Small intestine (tissue), 7 donors: Measurements from ENCODE around the gene CHPT1. TPM values are rescaled to one million over a fixed set of nuclear protein-coding genes. Genes with fewer than 3 reads are reported as not detected.
"Not testable (repeated sequence)": the region's sequence is repeated elsewhere in the genome, so short reads cannot be mapped to it uniquely, and the experiment has no call there.

Experiments used
- DNase-seq, 2 donors: peaks; one replicate each; pipeline versions ENCODE4 v3.0.0 to v3.0.0-alpha.2; 2013
- FAIRE-seq: peaks from 2 replicates; lab custom pipeline; 2012; peaks lifted over from hg19 to GRCh38; lab: Jason Lieb, UNC
- H3K27ac ChIP-seq, 3 donors: one replicate each; pipeline ENCODE4 v1.5.1; 2013; ENCODE audit warnings: low read length in 2 of 3, mild to moderate bottlenecking in 2 of 3, control low read depth in 1 of 3, inconsistent platforms in 1 of 3, low read depth in 1 of 3, moderate library complexity in 1 of 3
- H3K27me3 ChIP-seq, 3 donors: one replicate each; pipeline ENCODE4 v1.6.1; 2013; ENCODE audit warnings: low read length in 3 of 3, inconsistent platforms in 1 of 3; ENCODE audit not compliant: control insufficient read depth in 3 of 3, insufficient read depth in 3 of 3
- H3K36me3 ChIP-seq, 3 donors: one replicate each; pipeline ENCODE4 v1.6.1; 2013; ENCODE audit warnings: low read length in 3 of 3, inconsistent platforms in 1 of 3, low read depth in 1 of 3, mild to moderate bottlenecking in 1 of 3, moderate library complexity in 1 of 3; ENCODE audit not compliant: control insufficient read depth in 3 of 3, insufficient read depth in 2 of 3
- H3K4me1 ChIP-seq, 3 donors: one replicate each; pipeline ENCODE4 v1.6.1; 2013; ENCODE audit warnings: low read length in 2 of 3, inconsistent platforms in 1 of 3, low read depth in 1 of 3, mild to moderate bottlenecking in 1 of 3, moderate library complexity in 1 of 3; ENCODE audit not compliant: control insufficient read depth in 3 of 3, insufficient read depth in 2 of 3
- H3K4me3 ChIP-seq, 3 donors: one replicate each; pipeline ENCODE4 v1.5.1; 2013; ENCODE audit warnings: low read length in 3 of 3, control low read depth in 1 of 3, inconsistent platforms in 1 of 3, low read depth in 1 of 3, mild to moderate bottlenecking in 1 of 3, moderate library complexity in 1 of 3
- H3K9me3 ChIP-seq, 2 donors: one replicate each; pipeline ENCODE4 v1.6.1; 2013; ENCODE audit warnings: low read depth in 1 of 2, low read length in 1 of 2; ENCODE audit not compliant: control insufficient read depth in 2 of 2, insufficient read depth in 1 of 2
- WGBS, 3 donors: extraction: QIAGEN DNeasy Blood & Tissue Kit; methylation state at CpG; one replicate each; pipeline ENCODE4 v1.1.7; 2013; 5-methylcytosine and 5-hydroxymethylcytosine counted together
- polyA plus RNA-seq, 4 donors: library from polyadenylated mRNA; stranded (reverse) in 3 of 4; unstranded in 1 of 4; fragments of 200-250 nt in 3 of 4; fragments of 120-200 nt in 1 of 4; gene quantifications; one replicate each; pipeline versions ENCODE4 v1.2.1 to v1.2.3, GENCODE V29; 2013
- donor health status: healthy with polysubstance abuse.
- donor health status: control.
- donor health status: control.
- donor health status: Bipolar disorder and iron deficiency.
- donor health status: healthy.

CHPT1 gene
- polyA plus RNA-seq, 4 donors, result 81.9 to 191 (median 130) TPM

DNA sequence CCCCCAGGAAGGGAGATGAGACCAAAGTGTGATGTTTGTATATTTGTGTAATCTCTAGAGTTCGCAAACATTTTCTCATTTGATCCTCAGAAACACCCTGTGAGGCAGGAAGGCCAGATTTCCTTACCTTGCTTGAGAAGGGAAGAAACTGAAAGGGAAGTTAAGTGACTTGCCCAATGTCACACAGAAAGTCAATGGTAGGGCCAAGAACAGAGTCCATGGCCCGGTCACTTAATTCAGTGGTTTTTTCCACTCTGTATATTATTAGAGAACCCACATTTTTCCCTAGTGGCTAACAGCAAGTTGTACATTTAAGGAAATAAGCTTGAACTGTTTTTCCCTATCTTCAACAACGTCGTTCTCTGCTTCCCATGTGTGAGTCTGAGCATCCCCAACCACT, 25.6 kb upstream of the CHPT1 start:
- 80 to 93% (median 87%) methylated on average over 4 of the region's 4 CpGs for WGBS, 3 donors
- H3K4me1 ChIP-seq, result peaks cover 0 to 1% (median 0%) of the 10 kb centered on the region in 3 donors
- no peak for FAIRE-seq
- no peaks in the 10 kb centered on the region for H3K9me3 ChIP-seq
- H3K27me3 ChIP-seq, result no peaks in the 10 kb centered on the region
- no peak overlapping the region for H3K27ac ChIP-seq
- no peak overlapping the region for H3K4me3 ChIP-seq
- no peak for DNase-seq
- H3K36me3 ChIP-seq, result no peaks in the 10 kb centered on the region

DNA sequence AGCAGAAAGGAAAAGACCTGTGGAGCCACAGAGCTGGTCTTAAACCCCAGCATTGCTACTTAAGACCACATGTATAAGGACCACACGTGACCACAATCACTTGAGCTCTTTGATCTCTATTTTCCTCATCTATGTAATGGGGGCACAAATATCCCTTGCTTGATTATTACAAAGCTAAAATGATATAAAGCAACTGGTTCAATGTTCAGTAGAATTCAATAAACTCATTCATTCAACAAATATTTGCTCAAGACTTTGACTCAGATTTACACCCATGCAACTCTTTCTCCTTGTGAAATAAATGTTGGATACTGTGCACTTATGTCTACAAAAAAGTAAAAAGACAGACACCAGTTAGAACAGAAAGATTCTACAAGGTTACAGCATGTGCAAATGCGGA, 21.9 kb upstream of the CHPT1 start:
- no peaks in the 10 kb centered on the region for H3K9me3 ChIP-seq
- WGBS, 3 donors, result 89 to 94% (median 90%) methylated on average over 2 of the region's 2 CpGs
- peaks cover 0 to 1% (median 0%) of the 10 kb centered on the region in 3 donors for H3K4me1 ChIP-seq
- DNase-seq, result no peak
- H3K36me3 ChIP-seq, result no peaks in the 10 kb centered on the region
- no peak overlapping the region for H3K27ac ChIP-seq
- H3K4me3 ChIP-seq, result no peak overlapping the region
- no peaks in the 10 kb centered on the region for H3K27me3 ChIP-seq
- FAIRE-seq, result no peak

GRCh38 chr12:101676497-101676896, 20.9 kb upstream of the CHPT1 start:
- FAIRE-seq, H3K27ac ChIP-seq, DNase-seq, H3K4me3 ChIP-seq, H3K36me3 ChIP-seq, H3K4me1 ChIP-seq, H3K9me3 ChIP-seq, H3K27me3 ChIP-seq: not testable (repeated sequence)
- WGBS, 3 donors, result 32 to 65% (median 58%) methylated on average over 3 of the region's 3 CpGs

GRCh38 chr12:101678081-101678480, 19.4 kb upstream of the CHPT1 start:
- Histone ChIP-seq H3K27me3 (no peaks in the 10 kb centered on the region), H3K36me3 (no peaks in the 10 kb centered on the region), H3K4me1 (no peaks in the 10 kb centered on the region), H3K9me3 (no peaks in the 10 kb centered on the region), H3K27ac (no peak overlapping the region), H3K4me3 (no peak overlapping the region)
- no peak for FAIRE-seq
- DNase-seq, result no peak

GRCh38 chr12:101680240-101680639, 17.2 kb upstream of the CHPT1 start:
- H3K27me3 ChIP-seq, result no peaks in the 10 kb centered on the region
- H3K4me1 ChIP-seq, result no peaks in the 10 kb centered on the region
- FAIRE-seq (no peak), DNase-seq (no peak)
- 81 to 88% (median 85%) methylated on average over 3 of the region's 3 CpGs for WGBS, 3 donors
- no peaks in the 10 kb centered on the region for H3K9me3 ChIP-seq
- no peaks in the 10 kb centered on the region for H3K36me3 ChIP-seq
- no peak overlapping the region for H3K27ac ChIP-seq
- H3K4me3 ChIP-seq, result no peak overlapping the region

- no peak for DNase-seq
- H3K27ac ChIP-seq, result no peak overlapping the region
- H3K9me3 ChIP-seq, result no peaks in the 10 kb centered on the region
- H3K4me3 ChIP-seq, result no peak overlapping the region
- H3K27me3 ChIP-seq, result no peaks in the 10 kb centered on the region
- FAIRE-seq, result no peak
- H3K36me3 ChIP-seq, result no peaks in the 10 kb centered on the region
- no peaks in the 10 kb centered on the region for H3K4me1 ChIP-seq
Observed at GRCh38 chr12:101680647-101681046, 16.8 kb upstream of the CHPT1 start.

- H3K27ac ChIP-seq, DNase-seq, H3K4me3 ChIP-seq, H3K36me3 ChIP-seq, H3K9me3 ChIP-seq, H3K4me1 ChIP-seq, FAIRE-seq, H3K27me3 ChIP-seq: not testable (repeated sequence)
- WGBS, 3 donors, result 63 to 78% (median 72%) methylated on average over 6 of the region's 6 CpGs
Observed at GRCh38 chr12:101681627-101682026, 15.8 kb upstream of the CHPT1 start.

- Histone ChIP-seq H3K27me3 (no peaks in the 10 kb centered on the region), H3K4me3 (no peak overlapping the region), H3K27ac (no peak overlapping the region), H3K4me1 (peaks cover 0 to 12% (median 0%) of the 10 kb centered on the region in 3 donors), H3K36me3 (no peaks in the 10 kb centered on the region), H3K9me3 (no peaks in the 10 kb centered on the region)
- DNase-seq (no peak), FAIRE-seq (no peak)
- 69 to 89% (median 88%) methylated on average over 1 of the region's 1 CpG for WGBS, 3 donors
Observed at GRCh38 chr12:101685092-101685491, 12.3 kb upstream of the CHPT1 start.

DNA sequence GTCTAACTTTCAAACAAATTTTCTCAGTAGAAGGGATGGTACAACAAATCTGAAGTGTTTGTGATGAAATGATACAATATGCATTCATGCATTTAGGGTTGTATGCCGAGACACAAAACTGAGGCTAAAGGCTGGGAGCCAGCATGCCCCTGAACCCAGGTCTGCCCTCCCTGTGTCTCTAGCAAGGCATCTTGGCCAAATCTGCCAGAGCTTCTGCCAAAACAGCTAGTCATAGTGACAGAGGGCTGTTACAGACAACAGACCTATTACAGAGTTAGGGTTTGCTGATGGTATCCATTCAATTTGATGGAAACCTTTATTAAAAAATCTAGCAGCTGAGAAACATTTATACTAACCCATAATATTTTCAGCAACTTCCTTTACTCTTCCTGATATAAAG, 11.3 kb upstream of the CHPT1 start:
- Histone ChIP-seq H3K4me1 (peaks cover 0 to 18% (median 0%) of the 10 kb centered on the region in 3 donors), H3K27me3 (no peaks in the 10 kb centered on the region), H3K4me3 (no peak overlapping the region), H3K27ac (no peak overlapping the region), H3K36me3 (no peaks in the 10 kb centered on the region), H3K9me3 (no peaks in the 10 kb centered on the region)
- no peak for FAIRE-seq
- no peak for DNase-seq
- WGBS, 3 donors, result 93 to 96% (median 96%) methylated on average over 1 of the region's 1 CpG
